ENCODE results near the gene MRPS10.
A peak's percentile ranks its signal among the peaks of the same experiment; 100 is the strongest.

- TF ChIP-seq, protein P1, sequence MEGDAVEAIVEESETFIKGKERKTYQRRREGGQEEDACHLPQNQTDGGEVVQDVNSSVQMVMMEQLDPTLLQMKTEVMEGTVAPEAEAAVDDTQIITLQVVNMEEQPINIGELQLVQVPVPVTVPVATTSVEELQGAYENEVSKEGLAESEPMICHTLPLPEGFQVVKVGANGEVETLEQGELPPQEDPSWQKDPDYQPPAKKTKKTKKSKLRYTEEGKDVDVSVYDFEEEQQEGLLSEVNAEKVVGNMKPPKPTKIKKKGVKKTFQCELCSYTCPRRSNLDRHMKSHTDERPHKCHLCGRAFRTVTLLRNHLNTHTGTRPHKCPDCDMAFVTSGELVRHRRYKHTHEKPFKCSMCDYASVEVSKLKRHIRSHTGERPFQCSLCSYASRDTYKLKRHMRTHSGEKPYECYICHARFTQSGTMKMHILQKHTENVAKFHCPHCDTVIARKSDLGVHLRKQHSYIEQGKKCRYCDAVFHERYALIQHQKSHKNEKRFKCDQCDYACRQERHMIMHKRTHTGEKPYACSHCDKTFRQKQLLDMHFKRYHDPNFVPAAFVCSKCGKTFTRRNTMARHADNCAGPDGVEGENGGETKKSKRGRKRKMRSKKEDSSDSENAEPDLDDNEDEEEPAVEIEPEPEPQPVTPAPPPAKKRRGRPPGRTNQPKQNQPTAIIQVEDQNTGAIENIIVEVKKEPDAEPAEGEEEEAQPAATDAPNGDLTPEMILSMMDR (IDR thresholded peaks at IDR 0.05; ENCODE audit: low read depth, low read length), result peak; percentile 54
- TF ChIP-seq EZH2phosphoT487 (IDR thresholded peaks at IDR 0.05; ENCODE audit: low read depth), result no peak
These were observed 49.0 kb downstream of the MRPS10 start for GRCh38 chr6:42168650-42169049.
